Suprapubic skin (tissue), 4 donors: ENCODE data around the gene ELL. TPM values are rescaled to one million over a fixed set of nuclear protein-coding genes. Genes with fewer than 3 reads are reported as not detected.

ENCODE experiments used
- DNase-seq, 2 donors: peaks; one replicate each; pipeline ENCODE4 v3.0.0-alpha.2; 2019; ENCODE audit warnings: low spot score in 2 of 2
- H3K27ac ChIP-seq: fragments of 200-600 bp; sonication (generic); one replicate; pipeline ENCODE4 v1.5.1; 2019
- H3K27me3 ChIP-seq: fragments of 200-600 bp; sonication (generic); one replicate; pipeline ENCODE4 v1.5.1; 2019
- H3K36me3 ChIP-seq: fragments of 200-600 bp; sonication (generic); one replicate; pipeline ENCODE4 v1.5.1; 2019
- H3K4me1 ChIP-seq: fragments of 200-600 bp; sonication (generic); one replicate; pipeline ENCODE4 v1.5.1; 2019
- H3K4me3 ChIP-seq: fragments of 200-600 bp; sonication (generic); one replicate; pipeline ENCODE4 v1.5.1; 2019; ENCODE audit warnings: mild to moderate bottlenecking
- H3K9me3 ChIP-seq: fragments of 200-600 bp; sonication (generic); one replicate; pipeline ENCODE4 v1.5.1; 2019
- EP300 ChIP-seq: sonication (generic); formaldehyde crosslinking; IDR thresholded peaks from one replicate; pipeline ENCODE4 v1.6.1; 2017; ENCODE audit warnings: antibody characterized with exemption
- POLR2A ChIP-seq, 2 donors: fragments of 450-650 bp; IDR thresholded peaks; one replicate each; pipeline ENCODE4 v1.6.1; 2017; ENCODE audit warnings: antibody characterized with exemption in 2 of 2, mild to moderate bottlenecking in 2 of 2, moderate library complexity in 2 of 2
- POLR2AphosphoS5 ChIP-seq, 3 donors: sonication (generic); formaldehyde crosslinking; IDR thresholded peaks; one replicate each; pipeline ENCODE4 v1.6.1; 2017; ENCODE audit warnings: antibody characterized with exemption in 3 of 3
- WGBS: methylation state at CpG from one replicate; pipeline ENCODE4 v1.1.5; 2018; 5-methylcytosine and 5-hydroxymethylcytosine counted together
- total RNA-seq, 4 donors: library from RNA; depleted of rRNA; stranded (reverse); fragments of >200 nt; gene quantifications; one replicate each; pipeline ENCODE4 v1.1.0, GENCODE V29; 2016
- TF ChIP-seq, protein P1 (sequence below), 2 donors: fragments of 200-600 bp in 1 of 2; fragments of 450-650 bp in 1 of 2; sonication (generic) in 1 of 2; IDR thresholded peaks; one replicate each; pipeline ENCODE4 v1.5.1; 2016 to 2019; ENCODE audit warnings: antibody characterized with exemption in 2 of 2, mild to moderate bottlenecking in 1 of 2, moderate library complexity in 1 of 2

Gene ELL
- total RNA-seq, 4 donors from 2014 or later, result 27.0 to 59.5 (median 36.9) TPM

DNA sequence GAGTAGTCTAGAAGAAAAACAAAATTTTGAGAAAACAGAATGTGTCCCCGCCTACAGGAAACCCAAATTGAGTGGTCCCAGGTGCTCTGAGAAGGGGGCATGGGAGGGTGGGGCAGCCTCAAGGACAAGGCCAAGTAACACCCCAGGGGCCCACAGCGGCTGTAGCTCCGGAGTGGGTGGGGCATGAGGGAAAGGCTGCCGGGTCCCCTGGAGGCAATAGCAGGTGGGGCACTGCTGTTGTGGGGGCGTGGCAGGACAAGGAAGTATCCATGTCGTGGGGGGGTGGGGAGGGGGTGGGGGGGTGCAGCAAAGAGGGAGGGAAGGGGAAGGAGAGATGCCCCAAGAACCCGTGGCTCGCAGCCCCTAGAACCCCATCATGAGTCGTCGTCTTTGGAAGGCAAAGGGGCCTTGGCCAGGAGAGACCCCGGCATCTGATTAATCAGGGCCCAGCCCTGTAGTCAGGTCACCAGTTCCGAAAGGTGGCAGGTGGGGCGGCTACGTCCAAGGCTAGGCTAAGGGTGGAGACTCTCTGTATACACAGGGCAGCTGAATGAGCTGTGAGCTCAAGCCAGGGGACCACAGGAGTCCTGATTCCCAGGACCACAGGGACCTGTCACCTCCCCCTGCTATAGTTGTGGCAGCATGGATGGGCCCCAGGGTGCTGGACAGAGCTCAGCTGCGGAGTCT, 76.5 kb downstream of the ELL start:
- Histone ChIP-seq H3K27me3 (no peaks in the 10 kb centered on the region), H3K4me3 (no peak overlapping the region), H3K4me1 (peaks cover 5% of the 10 kb centered on the region), H3K36me3 (peaks cover 66% of the 10 kb centered on the region), H3K27ac (no peak overlapping the region), H3K9me3 (no peaks in the 10 kb centered on the region)
- TF ChIP-seq POLR2AphosphoS5 (IDR thresholded peaks at IDR 0.05), result no peak
- no peak for TF ChIP-seq POLR2A (IDR thresholded peaks at IDR 0.05)
- TF ChIP-seq, protein P1, sequence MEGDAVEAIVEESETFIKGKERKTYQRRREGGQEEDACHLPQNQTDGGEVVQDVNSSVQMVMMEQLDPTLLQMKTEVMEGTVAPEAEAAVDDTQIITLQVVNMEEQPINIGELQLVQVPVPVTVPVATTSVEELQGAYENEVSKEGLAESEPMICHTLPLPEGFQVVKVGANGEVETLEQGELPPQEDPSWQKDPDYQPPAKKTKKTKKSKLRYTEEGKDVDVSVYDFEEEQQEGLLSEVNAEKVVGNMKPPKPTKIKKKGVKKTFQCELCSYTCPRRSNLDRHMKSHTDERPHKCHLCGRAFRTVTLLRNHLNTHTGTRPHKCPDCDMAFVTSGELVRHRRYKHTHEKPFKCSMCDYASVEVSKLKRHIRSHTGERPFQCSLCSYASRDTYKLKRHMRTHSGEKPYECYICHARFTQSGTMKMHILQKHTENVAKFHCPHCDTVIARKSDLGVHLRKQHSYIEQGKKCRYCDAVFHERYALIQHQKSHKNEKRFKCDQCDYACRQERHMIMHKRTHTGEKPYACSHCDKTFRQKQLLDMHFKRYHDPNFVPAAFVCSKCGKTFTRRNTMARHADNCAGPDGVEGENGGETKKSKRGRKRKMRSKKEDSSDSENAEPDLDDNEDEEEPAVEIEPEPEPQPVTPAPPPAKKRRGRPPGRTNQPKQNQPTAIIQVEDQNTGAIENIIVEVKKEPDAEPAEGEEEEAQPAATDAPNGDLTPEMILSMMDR (IDR thresholded peaks at IDR 0.05), result no peak
- TF ChIP-seq EP300, result no peak
- WGBS, result 68% methylated on average over 14 of the region's 15 CpGs
- no peak for DNase-seq

DNA sequence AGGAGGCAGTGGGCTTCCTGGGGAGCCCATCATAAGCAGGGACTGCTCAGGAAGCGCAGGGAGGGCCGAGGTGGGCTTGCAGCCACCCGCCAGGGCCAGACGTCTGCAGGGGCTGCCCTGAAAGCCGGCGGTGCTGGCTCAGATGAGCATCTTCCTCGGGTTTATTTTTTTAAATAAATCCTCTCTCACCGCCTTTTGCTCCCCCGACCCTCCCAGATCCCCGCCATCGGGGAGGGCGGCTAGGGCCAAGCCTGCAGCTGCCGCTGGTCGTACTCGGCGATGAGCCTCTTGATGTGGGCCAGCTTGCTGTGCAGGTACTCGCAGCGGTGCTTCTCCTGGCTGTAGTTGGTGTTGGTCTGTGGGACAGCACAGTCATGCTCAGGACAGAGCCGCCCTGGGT, 77.4 kb downstream of the ELL start:
- TF ChIP-seq, protein P1 (IDR thresholded peaks at IDR 0.05), result no peak
- no peak for TF ChIP-seq EP300
- no peak for TF ChIP-seq POLR2A (IDR thresholded peaks at IDR 0.05)
- no peak for TF ChIP-seq POLR2AphosphoS5 (IDR thresholded peaks at IDR 0.05)
- no peak for DNase-seq
- Histone ChIP-seq H3K4me1 (peaks cover 10% of the 10 kb centered on the region), H3K27me3 (no peaks in the 10 kb centered on the region), H3K9me3 (no peaks in the 10 kb centered on the region), H3K4me3 (no peak overlapping the region), H3K36me3 (peaks cover 57% of the 10 kb centered on the region), H3K27ac (no peak overlapping the region)
- WGBS, result 88% methylated on average over 11 of the region's 19 CpGs

DNA sequence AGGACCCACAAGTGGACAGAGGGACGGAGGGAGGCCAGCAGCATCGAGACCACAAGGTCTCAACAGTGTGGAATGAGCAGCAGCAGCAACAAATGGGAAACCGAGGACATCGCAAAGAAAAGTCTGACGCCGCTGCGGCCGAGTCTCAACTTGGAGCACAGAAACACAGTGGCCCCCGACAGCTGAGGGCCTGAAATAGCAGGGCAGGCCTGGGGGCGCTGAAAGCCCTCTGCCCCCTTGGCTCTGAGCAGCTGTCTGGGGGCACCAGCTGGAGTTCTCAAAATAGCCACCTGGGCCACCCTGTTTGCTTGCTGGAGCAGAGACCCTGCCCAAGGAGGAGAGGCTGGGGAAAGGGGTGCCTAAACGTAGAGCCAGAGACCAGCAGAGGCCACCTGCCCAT, 78.0 kb downstream of the ELL start:
- peaks cover 17% of the 10 kb centered on the region for H3K4me1 ChIP-seq
- no peaks in the 10 kb centered on the region for H3K27me3 ChIP-seq
- 89% methylated on average over 11 of the region's 11 CpGs for WGBS
- H3K4me3 ChIP-seq, result no peak overlapping the region
- no peak overlapping the region for H3K27ac ChIP-seq
- no peak for TF ChIP-seq POLR2AphosphoS5 (IDR thresholded peaks at IDR 0.05)
- no peak for TF ChIP-seq POLR2A (IDR thresholded peaks at IDR 0.05)
- no peak for TF ChIP-seq EP300
- TF ChIP-seq, protein P1 (IDR thresholded peaks at IDR 0.05), result no peak
- peaks cover 51% of the 10 kb centered on the region for H3K36me3 ChIP-seq
- H3K9me3 ChIP-seq, result no peaks in the 10 kb centered on the region
- DNase-seq, result no peak

DNA sequence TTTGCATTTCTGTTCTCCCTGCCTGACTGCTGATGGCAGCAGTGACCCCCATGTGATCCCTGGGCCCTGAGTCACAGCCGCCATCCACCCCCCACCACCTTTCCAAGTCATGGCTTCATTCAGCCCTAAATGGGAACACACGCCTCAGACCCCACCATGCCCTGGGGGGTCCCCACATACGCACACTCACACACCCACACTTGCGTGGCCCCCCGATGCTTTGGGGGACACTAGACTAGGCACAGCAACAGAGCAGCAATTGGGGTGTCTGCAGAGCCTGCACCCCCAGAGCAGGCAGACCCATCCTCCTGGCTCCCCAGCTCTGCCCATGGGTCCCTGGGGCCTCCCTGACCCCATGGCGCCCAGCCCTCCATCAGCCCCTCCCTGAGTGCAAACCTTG, 78.5 kb downstream of the ELL start:
- no peaks in the 10 kb centered on the region for H3K9me3 ChIP-seq
- H3K36me3 ChIP-seq, result peaks cover 46% of the 10 kb centered on the region
- peaks cover 21% of the 10 kb centered on the region for H3K4me1 ChIP-seq
- no peaks in the 10 kb centered on the region for H3K27me3 ChIP-seq
- TF ChIP-seq POLR2A (IDR thresholded peaks at IDR 0.05) (no peak), POLR2AphosphoS5 (IDR thresholded peaks at IDR 0.05) (no peak), EP300 (no peak)
- TF ChIP-seq, protein P1 (IDR thresholded peaks at IDR 0.05), result no peak
- no peak overlapping the region for H3K27ac ChIP-seq
- 81% methylated on average over 6 of the region's 6 CpGs for WGBS
- DNase-seq, result no peak
- no peak overlapping the region for H3K4me3 ChIP-seq

DNA sequence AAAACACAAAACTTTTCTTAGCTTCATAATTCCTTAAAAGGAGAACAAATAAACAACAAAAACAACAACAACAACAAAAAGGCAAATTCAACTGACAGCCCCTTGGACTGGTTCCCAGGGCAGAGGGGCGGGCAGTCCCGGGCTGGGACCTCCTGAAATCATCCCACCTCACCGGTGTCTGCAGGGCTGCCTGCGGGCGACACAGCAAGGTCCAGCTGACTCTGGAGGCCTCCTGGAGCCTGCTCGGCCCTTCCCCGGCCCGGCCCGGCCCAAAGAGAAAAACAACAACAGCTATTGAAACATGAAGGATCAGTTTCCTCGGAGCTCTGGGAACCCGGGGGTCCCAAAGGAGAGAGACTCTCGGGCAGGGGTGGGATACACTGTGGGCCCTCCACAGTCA, 78.9 kb downstream of the ELL start:
- 80% methylated on average over 9 of the region's 12 CpGs for WGBS
- H3K36me3 ChIP-seq, result peaks cover 42% of the 10 kb centered on the region
- no peak for TF ChIP-seq POLR2A (IDR thresholded peaks at IDR 0.05)
- TF ChIP-seq, protein P1 (IDR thresholded peaks at IDR 0.05), result no peak
- no peak for TF ChIP-seq EP300
- TF ChIP-seq POLR2AphosphoS5 (IDR thresholded peaks at IDR 0.05), result no peak
- no peaks in the 10 kb centered on the region for H3K27me3 ChIP-seq
- no peak for DNase-seq
- H3K27ac ChIP-seq, result no peak overlapping the region
- H3K4me1 ChIP-seq, result peaks cover 26% of the 10 kb centered on the region
- no peak overlapping the region for H3K4me3 ChIP-seq
- H3K9me3 ChIP-seq, result no peaks in the 10 kb centered on the region
